Left ventricle myocardium inferior (tissue), 1 donor: ENCODE results near the gene SYVN1. TPM values are rescaled to one million over a fixed set of nuclear protein-coding genes. Genes with fewer than 3 reads are reported as not detected.

Source experiments
- DNase-seq: peaks from one replicate; pipeline ENCODE4 v3.0.0-alpha.2; 2020
- H3K27ac ChIP-seq: fragments of 200-600 bp; replicated peaks from 2 replicates; pipeline ENCODE4 v1.8.0; 2021
- H3K27me3 ChIP-seq: fragments of 200-600 bp; 2 replicates; pipeline ENCODE4 v1.8.0; 2021; ENCODE audit warnings: low read depth
- H3K36me3 ChIP-seq: fragments of 200-600 bp; 2 replicates; pipeline ENCODE4 v1.8.0; 2021
- H3K4me1 ChIP-seq: fragments of 200-600 bp; 2 replicates; pipeline ENCODE4 v1.8.0; 2021
- H3K4me3 ChIP-seq: fragments of 200-600 bp; 2 replicates; pipeline ENCODE4 v1.8.0; 2021; ENCODE audit warnings: mild to moderate bottlenecking, moderate library complexity
- H3K9me3 ChIP-seq: fragments of 200-600 bp; replicated peaks from 2 replicates; pipeline ENCODE4 v1.8.0; 2021
- CTCF ChIP-seq: fragments of 200-600 bp; IDR thresholded peaks from 2 replicates; pipeline ENCODE4 v1.8.0; 2021; ENCODE audit warnings: antibody characterized with exemption, mild to moderate bottlenecking, borderline replicate concordance
- intact Hi-C: fragments of 100-400 bp; cut with micrococcal nuclease; formaldehyde crosslinking; loops from one replicate; pipeline ENCODE4 v1.11.0; 2022
- total RNA-seq: library from RNA; stranded (reverse); fragmentation: NEBNext Ultra II Directional; extraction: Animal tissue kit (Norgen Biotek cat#: 25700); gene quantifications from one replicate; pipeline ENCODE4 v1.2.1, GENCODE V29; 2021
- donor health status: DM: no; HTN: yes; CAD: no; lungs with severe emphysema.

SYVN1 gene
- total RNA-seq, 1 donor from 2014 or later = 25.6 TPM

GRCh38 chr11:65118097-65118837 lies 16.1 kb downstream of the SYVN1 start:
- peak overlapping the region; percentile 96 for H3K4me3 ChIP-seq
- no peaks in the 10 kb centered on the region for H3K27me3 ChIP-seq
- peak overlapping the region; percentile 89 for H3K27ac ChIP-seq
- DNase-seq = no peak
- peaks cover 77% of the 10 kb centered on the region for H3K4me1 ChIP-seq
- H3K36me3 ChIP-seq = peaks cover 47% of the 10 kb centered on the region
- peak; percentile 44 for TF ChIP-seq CTCF
- no peaks in the 10 kb centered on the region for H3K9me3 ChIP-seq
- intact Hi-C loops = no loop called here

GRCh38 chr11:65117206-65118096 lies 16.9 kb downstream of the SYVN1 start, which contains the start of gene ZNHIT2:
TSS of gene ZNHIT2 (minus strand) at chr11:65117701. CDS start at chr11:65117653, 48 bp downstream.
- intact Hi-C loops = no loop called here
- TF ChIP-seq CTCF = peak; percentile 94
- H3K27ac ChIP-seq = peak within 1 kb of the TSS; percentile 89
- peak within 1 kb of the TSS; percentile 96 for H3K4me3 ChIP-seq
- no peaks in the 10 kb centered on the region for H3K9me3 ChIP-seq
- H3K27me3 ChIP-seq = no peaks in the 10 kb centered on the region
- peak; percentile 100 for DNase-seq
- peaks cover 47% of the 10 kb centered on the region for H3K36me3 ChIP-seq
- peaks cover 77% of the 10 kb centered on the region for H3K4me1 ChIP-seq

GRCh38 chr11:65116370-65117205 lies 17.7 kb downstream of the SYVN1 start:
- H3K4me1 ChIP-seq = peaks cover 79% of the 10 kb centered on the region
- TF ChIP-seq CTCF = no peak
- peak overlapping the region; percentile 96 for H3K4me3 ChIP-seq
- intact Hi-C loops = no loop called here
- H3K36me3 ChIP-seq = peaks cover 47% of the 10 kb centered on the region
- DNase-seq = no peak
- H3K9me3 ChIP-seq = no peaks in the 10 kb centered on the region
- no peaks in the 10 kb centered on the region for H3K27me3 ChIP-seq
- peak overlapping the region; percentile 89 for H3K27ac ChIP-seq

- Histone ChIP-seq H3K27ac (no peak overlapping the region), H3K9me3 (no peaks in the 10 kb centered on the region), H3K4me1 (peaks cover 79% of the 10 kb centered on the region), H3K36me3 (peaks cover 40% of the 10 kb centered on the region), H3K27me3 (no peaks in the 10 kb centered on the region), H3K4me3 (peak overlapping the region; percentile 96)
- no peak for TF ChIP-seq CTCF
- intact Hi-C loops = no loop called here
- no peak for DNase-seq
These were observed 18.8 kb downstream of the SYVN1 start for GRCh38 chr11:65115361-65116082.
